ENCODE results near the gene SPRR1B.
"Not testable (repeated sequence)": the region's sequence is repeated elsewhere in the genome, so short reads cannot be mapped to it uniquely, and the experiment has no call there.

The SPRR1B gene, protein sequence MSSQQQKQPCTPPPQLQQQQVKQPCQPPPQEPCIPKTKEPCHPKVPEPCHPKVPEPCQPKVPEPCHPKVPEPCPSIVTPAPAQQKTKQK

DNA sequence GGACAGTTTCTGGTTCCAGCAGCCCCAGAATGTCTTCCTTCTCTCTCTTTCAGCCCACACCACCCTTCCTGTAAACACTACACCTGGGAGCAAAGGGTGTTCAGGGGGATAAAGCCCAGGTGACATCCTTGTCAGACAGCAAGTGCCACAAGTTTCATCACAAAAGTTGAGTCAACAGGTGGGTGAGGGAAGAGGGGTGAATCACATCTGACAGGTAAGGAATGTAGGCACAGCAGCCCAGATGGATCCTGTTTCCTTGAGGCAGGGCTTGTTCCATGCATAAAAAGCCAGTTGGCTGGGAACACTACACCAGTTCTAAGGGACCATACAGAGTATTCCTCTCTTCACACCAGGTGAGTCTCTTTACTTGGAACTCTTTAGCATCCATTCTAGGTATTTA is at the start of gene SPRR1B:
SPRR1B (plus strand) TSS at position 309 of the 400 bp plus-strand sequence. CDS start 1,143 bp downstream, outside the sequence.
- no peak for DNase-seq

GRCh38 chr1:152982076-152982475 is 48.9 kb upstream of the SPRR1B start:
- DNase-seq = no peak

GRCh38 chr1:152983234-152983633 is 47.8 kb upstream of the SPRR1B start:
- DNase-seq = no peak

DNA sequence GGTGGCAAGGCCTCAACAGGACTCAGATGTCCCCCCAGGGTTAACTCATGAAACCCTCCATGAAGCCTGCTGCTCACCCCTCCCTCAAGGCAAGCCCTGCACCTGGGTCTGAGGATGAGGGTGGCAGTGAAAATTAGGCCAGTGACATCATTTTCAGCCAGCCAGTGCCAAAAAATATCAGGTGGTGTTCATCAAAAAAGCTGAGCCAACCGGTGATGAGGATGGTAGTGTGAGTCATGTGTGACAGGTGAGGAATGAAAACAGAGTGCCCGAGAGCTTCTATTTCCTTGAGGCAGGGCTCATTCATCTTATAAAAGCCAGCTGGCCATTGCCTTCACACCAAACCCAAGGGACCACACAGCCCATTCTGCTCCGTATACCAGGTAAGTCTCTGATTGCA is 47.3 kb upstream of the SPRR1B start, which contains the start of gene SPRR1A:
SPRR1A (plus strand) TSS at position 339 of the 400 bp plus-strand sequence. CDS start 1,150 bp downstream, outside the sequence.
- DNase-seq = no peak

GRCh38 chr1:152986578-152986977 is 44.4 kb upstream of the SPRR1B start:
- DNase-seq = no peak

DNA sequence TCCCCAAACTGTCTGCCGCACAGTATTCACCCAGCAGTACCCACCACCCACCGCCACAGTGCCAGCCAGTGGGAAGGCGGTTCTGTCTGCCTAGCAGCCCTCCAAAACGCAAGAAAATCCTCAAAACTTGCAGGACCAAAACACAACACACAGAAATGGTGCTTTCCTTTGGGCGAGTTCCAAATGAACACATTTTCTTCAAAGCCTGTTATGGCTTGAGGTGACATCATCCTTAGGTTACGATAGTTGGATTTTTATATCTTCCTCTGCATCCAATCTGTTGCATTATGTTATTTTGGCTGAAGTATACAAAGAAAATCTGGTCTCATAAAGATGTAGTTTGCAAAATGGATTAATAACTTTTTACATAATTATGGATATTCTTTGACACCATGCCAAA is 37.8 kb upstream of the SPRR1B start:
- no peak for DNase-seq

DNA sequence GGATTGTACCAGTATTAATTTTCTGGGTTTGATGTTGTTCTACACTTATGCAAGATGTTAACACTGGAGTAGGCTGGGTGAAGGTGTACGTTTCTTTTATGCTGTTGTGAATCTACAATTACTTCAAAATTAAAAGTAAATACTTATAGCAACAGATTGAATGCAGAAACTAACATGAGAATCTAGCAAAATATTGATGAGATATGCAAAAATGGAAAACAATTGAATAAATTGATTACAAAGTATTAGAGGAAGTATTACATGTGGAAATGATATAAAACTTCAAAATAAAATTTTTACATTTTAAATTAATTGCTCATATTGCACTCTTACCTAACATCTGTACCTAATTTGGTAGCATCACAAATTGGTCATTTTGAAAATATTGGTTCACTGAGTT is 35.2 kb upstream of the SPRR1B start:
- DNase-seq = no peak

DNA sequence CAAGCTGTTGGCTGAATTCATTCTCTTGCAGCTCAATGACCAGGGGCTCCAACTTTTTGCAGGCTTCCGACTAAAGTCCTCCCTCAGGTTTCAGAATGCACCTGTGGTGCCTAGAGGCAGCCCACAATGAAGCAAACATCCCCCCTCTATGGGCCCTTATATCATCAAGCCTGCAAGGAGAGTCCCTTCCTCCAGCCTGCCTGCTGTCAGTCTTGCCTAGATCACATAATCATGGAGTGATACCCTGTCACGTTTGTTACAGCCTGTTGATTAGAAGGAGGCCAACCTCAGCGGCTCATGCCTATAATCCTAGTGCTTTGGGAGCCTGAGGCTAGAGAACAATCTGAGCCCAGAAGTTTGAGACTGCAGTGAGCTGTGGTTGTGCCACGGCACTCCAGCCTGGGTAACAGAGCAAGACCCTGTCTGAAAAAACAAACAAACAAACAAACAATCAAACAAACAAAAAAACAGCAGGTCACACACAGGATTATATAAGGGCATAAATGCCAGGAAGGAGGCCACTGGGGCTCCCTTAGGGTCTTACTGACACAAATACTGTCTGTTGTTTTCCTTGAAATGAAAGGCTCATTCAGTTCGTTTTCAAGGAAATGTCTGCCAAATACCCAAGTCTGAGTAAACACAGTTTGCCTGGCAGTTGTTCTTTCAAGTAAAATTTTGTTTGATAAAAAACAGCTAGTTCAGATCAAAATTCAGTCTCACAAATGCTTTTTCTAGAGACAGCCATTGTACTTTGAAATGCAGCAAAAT is 34.2 kb upstream of the SPRR1B start:
- DNase-seq = no peak

DNA sequence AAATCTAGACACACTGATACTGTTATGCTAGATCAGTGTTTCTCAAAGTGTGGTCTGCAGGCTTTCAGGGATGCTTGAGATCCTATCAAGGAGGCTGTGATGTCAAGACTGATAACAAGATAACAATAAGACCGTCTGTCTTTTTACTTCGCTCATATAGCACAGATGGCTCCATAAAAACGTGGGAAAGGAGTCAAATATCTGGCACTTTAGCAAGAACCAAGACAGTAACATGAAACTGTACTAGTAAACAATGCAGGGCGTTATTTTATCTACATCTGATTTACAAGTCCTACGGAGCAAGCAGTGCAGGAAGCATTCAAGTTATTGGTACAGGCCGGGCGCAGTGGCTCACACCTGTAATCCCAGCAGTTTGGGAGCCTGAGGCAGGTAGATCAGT is 33.1 kb upstream of the SPRR1B start:
- DNase-seq = no peak

DNA sequence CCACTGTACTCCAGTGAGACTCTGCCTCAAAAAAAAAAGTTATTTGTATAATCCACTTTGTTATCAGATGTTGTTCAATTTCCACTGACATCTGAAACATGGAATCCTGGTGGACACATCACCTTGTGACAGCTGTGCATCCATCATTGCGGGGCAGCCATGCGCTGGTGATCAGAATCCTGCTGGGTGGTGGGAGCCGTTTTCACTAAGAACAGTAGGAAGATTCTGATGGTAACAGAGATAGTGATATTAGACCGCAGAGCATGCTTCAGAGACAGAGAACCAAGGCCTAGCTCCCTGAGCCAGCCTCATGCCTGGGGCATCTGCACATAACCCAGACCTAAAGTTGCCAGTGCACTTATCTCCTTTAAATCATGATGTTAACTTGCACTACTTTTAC is 32.5 kb upstream of the SPRR1B start:
- DNase-seq = no peak

DNA sequence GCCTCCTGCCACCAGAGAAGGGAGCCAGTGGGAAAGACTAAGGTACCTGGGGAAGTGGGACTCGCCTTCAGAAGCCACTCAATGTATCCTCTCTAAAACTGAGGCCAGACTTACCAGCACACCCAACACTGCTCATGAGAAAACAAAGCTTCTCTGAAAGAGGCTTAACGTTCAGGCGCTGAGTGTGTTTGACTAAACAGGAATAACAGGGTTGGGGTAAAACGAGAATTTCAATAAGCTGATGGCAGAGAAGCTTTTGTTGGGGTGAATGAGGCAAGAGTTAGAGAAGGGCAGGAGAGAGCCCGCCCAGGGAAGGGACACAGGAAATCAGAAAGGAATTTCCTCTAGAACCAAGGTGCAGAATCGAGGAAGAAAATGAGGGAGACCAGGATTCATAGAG is 31.2 kb upstream of the SPRR1B start:
- DNase-seq = no peak

DNA sequence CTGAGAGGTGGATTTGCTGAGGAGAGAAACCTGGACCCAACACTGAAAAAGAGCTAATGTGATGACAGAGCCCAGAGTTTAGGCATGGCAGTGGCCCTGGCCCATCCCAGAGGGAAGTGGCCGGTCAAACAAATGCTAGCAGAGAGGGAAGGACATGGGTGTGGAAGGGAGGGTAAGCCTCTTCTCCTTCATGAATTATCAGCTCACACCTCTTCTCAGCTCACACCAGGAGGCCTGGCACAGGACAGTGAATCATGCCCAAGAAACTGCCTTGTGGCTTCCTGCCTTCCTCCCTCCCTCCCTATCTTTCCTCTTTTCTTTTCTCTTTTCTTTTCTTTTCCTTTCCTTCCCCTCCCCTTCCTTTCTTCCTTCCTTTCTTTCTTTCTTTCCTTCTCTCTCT is 30.7 kb upstream of the SPRR1B start:
- DNase-seq = no peak

- DNase-seq = no peak
These were observed 29.6 kb upstream of the SPRR1B start, which contains the start of gene SPRR3 for GRCh38 chr1:153001382-153001781. Gene SPRR3, plus strand, starts transcription at chr1:153001749. Its CDS starts 1,272 bp downstream, at chr1:153003021.

DNA sequence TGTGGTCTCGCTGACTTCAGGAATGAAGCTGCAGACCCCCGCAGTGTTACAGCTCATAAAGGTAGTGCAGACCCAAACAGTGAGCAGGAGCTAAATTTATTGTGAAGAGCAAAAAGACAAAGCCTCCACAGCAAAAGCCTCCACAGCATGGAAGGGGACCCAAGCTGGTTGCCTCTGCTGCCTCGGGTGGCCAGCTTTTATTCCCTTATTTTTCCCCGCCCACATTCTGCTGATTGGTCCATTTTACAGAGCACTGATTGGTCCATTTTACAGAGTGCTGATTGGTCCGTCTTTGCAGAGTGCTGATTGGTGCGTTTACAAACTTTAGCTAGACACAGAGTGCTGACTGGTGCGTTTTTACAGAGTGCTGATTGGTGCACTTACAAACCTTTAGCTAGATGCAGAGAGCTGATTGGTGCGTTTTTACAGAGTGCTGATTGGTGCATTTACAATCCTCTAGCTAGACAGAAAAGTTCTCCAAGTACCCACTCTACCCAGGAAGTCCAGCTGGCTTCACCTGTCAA is 19.7 kb upstream of the SPRR1B start:
- DNase-seq = not testable (repeated sequence)

DNA sequence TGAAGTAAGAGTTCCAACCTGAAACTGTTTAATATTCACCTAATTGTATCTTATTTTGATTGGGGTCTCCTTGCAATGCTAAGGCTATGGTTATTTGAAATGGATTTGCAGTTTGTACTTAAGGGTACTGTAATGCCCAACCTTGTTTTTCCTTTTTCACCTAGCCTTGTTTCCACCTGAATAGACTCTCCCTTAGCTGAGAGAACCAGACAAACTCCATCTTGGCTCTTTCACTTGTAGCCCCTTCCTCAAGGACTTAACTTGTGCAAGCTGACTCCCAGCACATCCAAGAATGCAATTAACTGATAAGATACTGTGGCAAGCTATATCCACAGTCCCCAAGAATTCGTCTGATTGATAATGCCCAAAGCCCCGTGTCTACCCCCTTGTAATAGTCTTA is 9.2 kb upstream of the SPRR1B start:
- not testable (repeated sequence) for DNase-seq

DNA sequence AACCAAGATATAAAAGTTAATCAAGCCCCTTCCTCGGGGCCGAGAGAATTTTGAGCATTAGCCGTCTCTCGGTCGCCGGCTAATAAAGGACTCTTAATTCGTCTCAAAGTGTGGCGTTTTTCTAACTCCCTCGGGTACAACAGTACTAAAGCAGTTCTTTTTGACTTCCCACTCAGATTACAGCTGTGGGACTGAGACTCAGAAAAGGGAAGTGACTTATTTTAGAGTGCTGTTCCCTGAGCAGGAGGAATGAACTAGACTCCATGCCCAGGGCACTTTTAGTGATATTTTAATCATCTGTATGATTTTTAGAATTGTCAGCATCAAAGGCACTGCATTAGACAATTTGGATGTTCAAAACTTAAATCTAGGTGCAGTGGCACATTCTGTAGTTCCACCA is 8.7 kb upstream of the SPRR1B start:
- DNase-seq = not testable (repeated sequence)

DNA sequence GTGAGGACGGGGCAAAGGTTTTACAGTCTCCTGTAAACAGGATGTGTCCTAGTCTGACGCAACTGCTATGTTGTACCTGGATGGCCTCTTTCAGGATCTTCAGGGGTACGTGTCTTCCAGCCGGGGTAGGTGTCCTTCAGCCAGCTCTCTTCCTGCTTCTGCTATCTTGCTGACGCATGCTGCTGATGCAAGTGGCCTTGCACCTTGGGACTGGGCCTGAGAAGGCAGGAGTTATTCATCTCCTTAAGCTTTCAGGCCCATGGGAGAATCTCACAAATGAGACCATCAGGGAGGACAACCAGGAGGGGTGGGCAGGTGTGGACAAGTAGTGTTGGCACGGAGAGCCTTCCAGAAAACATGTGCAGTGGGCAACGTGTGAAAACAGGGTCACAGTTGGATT is 7.9 kb upstream of the SPRR1B start:
- DNase-seq = no peak

DNA sequence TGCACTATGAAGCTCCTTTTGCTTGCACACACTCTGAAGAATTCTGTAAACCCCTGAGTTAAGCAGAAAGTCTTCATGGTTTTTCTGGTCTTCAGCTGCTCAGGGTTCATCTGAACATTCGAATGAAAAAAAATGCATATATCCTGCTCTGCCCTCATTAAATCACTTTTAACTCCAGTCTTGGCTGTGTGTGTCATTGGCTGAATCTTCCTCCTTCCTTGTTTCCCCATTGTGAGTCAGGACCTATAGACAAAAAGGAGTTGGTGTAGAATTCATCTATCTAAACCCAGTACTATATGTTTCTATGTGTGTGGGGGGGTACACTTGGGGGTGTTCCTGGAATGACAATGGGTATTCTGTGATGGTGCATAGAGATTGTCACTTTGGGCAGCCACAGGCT is 6.6 kb upstream of the SPRR1B start:
- no peak for DNase-seq

GRCh38 chr1:153025797-153026196 is 5.2 kb upstream of the SPRR1B start:
- DNase-seq = no peak

GRCh38 chr1:153028766-153029165 is 2.2 kb upstream of the SPRR1B start:
- DNase-seq = no peak

- no peak for DNase-seq
These were observed 1.1 kb downstream of the SPRR1B start for GRCh38 chr1:153032073-153032472.

DNA sequence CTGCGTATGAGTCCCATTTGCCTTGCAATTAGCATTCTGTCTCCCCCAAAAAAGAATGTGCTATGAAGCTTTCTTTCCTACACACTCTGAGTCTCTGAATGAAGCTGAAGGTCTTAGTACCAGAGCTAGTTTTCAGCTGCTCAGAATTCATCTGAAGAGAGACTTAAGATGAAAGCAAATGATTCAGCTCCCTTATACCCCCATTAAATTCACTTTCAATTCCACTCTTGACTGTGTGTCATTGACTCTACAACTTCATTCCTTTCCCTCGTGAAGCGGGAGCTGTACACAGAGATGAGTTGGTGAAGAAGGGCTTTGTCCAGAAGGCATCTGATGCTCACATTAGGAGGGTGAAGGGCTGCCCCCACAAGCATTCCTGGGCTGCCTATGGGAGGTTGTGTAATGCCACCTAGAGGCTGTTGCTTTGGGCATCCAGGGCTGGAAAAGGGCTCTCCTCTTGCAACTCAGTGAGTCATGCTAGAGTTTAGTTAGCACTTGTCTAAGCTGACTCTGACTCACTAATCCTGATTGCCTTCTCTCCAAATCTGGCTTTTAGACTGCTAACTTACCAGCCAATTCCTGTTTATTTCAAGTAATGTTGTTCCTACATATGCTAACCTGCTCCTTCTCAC is 1.8 kb downstream of the SPRR1B start:
- no peak for DNase-seq

DNA sequence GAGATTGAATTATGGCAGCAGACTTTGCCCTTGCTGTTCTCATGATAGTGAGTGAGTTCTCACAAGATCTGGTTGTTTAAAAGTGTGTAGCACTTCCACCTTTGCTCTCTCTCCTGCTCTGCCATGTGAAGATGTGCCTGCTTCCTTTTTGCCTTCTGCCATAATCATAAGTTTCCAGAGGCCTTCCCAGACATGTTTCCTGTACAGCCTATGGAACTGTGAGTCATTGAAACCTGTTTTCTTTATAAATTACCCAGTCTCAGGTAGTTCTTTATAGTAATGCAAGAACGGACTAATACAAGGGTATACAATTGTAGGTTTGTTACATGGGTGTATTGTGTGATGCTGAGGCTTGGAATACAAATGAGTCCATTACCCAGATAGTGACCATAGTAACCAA is 4.2 kb downstream of the SPRR1B start:
- no peak for DNase-seq

Measured in amniotic stem cell (primary cell).